Neuronal stem cell (in vitro differentiated cells): ENCODE measurements around the gene SCN8A.

Experiments
- DNase-seq: peaks from one replicate; pipeline ENCODE4 v3.0.0-alpha.2; 2013; ENCODE audit warnings: low spot score
- H2AFZ ChIP-seq: one replicate; pipeline ENCODE4 v1.6.1; 2013; ENCODE audit warnings: mild to moderate bottlenecking, low read length, inconsistent platforms
- H2AK5ac ChIP-seq: 2 replicates; pipeline ENCODE4 v1.6.1; 2013; ENCODE audit warnings: low read depth, mild to moderate bottlenecking, inconsistent platforms, low read length, moderate library complexity, mixed read lengths
- H2BK120ac ChIP-seq: 2 replicates; pipeline ENCODE4 v1.6.1; 2013; ENCODE audit warnings: low read depth, mild to moderate bottlenecking, inconsistent platforms, low read length, moderate library complexity, mixed read lengths
- H2BK12ac ChIP-seq: one replicate; pipeline ENCODE4 v1.6.1; 2013; ENCODE audit warnings: low read length, inconsistent platforms
- H2BK15ac ChIP-seq: 2 replicates; pipeline ENCODE4 v1.6.1; 2013; ENCODE audit warnings: mild to moderate bottlenecking, low read length, inconsistent platforms, mixed read lengths
- H2BK5ac ChIP-seq: one replicate; pipeline ENCODE4 v1.6.1; 2013; ENCODE audit warnings: inconsistent platforms, mild to moderate bottlenecking, low read length, moderate library complexity
- H3K14ac ChIP-seq: one replicate; pipeline ENCODE4 v1.6.1; 2013; ENCODE audit warnings: low read length, inconsistent platforms
- H3K18ac ChIP-seq: 2 replicates; pipeline ENCODE4 v1.6.1; 2013; ENCODE audit warnings: low read length, inconsistent platforms
- H3K23ac ChIP-seq: 2 replicates; pipeline ENCODE4 v1.6.1; 2013; ENCODE audit warnings: low read depth, mild to moderate bottlenecking, mixed read lengths, low read length, inconsistent platforms; ENCODE audit not compliant: poor library complexity
- H3K27ac ChIP-seq: replicated peaks from 3 replicates; pipeline ENCODE4 v1.5.1; 2013; ENCODE audit warnings: low read length, inconsistent platforms
- H3K27me3 ChIP-seq, 3 experiments: 2 replicates each; pipeline ENCODE4 v1.6.1; 2013; ENCODE audit warnings: low read length in 3 of 3, mild to moderate bottlenecking in 2 of 3, inconsistent platforms in 1 of 3, low read depth in 1 of 3, mixed read lengths in 1 of 3, moderate library complexity in 1 of 3; ENCODE audit not compliant: control insufficient read depth in 3 of 3, insufficient read depth in 3 of 3
- H3K36me3 ChIP-seq, 2 donors: replicated peaks in 1 of 2; 2 replicates each; pipeline ENCODE4 v1.6.1; 2013; ENCODE audit warnings: low read length in 2 of 2; ENCODE audit not compliant: control insufficient read depth in 2 of 2, insufficient read depth in 2 of 2
- H3K4ac ChIP-seq: 2 replicates; pipeline ENCODE4 v1.6.1; 2013; ENCODE audit warnings: inconsistent platforms, mild to moderate bottlenecking, low read length, moderate library complexity
- H3K4me1 ChIP-seq, 2 donors: 1 replicate in 1 of 2; 2 replicates in 1 of 2; pipeline ENCODE4 v1.6.1; 2013; ENCODE audit warnings: low read length in 2 of 2, low read depth in 1 of 2; ENCODE audit not compliant: control insufficient read depth in 2 of 2, insufficient read depth in 1 of 2
- H3K4me2 ChIP-seq: one replicate; pipeline ENCODE4 v1.6.1; 2013; ENCODE audit warnings: mild to moderate bottlenecking, low read length, inconsistent platforms; ENCODE audit not compliant: insufficient read depth, poor library complexity, severe bottlenecking
- H3K4me3 ChIP-seq, 2 donors: 2 replicates each; pipeline ENCODE4 v1.5.1; 2013; ENCODE audit warnings: low read length in 2 of 2, mild to moderate bottlenecking in 2 of 2, inconsistent platforms in 1 of 2, moderate library complexity in 1 of 2
- H3K79me1 ChIP-seq: one replicate; pipeline ENCODE4 v1.6.1; 2013; ENCODE audit warnings: low read depth, mild to moderate bottlenecking, inconsistent platforms, low read length, moderate library complexity
- H3K9ac ChIP-seq: one replicate; pipeline ENCODE4 v1.6.1; 2013; ENCODE audit warnings: mild to moderate bottlenecking, low read depth, low read length, inconsistent platforms; ENCODE audit not compliant: poor library complexity
- H3K9me3 ChIP-seq, 2 donors: replicated peaks in 1 of 2; 2 replicates each; pipeline versions ENCODE3 to v1.6.1; 2013; ENCODE audit warnings: low read length in 2 of 2, mild to moderate bottlenecking in 2 of 2, inconsistent platforms in 1 of 2, low read depth in 1 of 2, mixed read lengths in 1 of 2, moderate library complexity in 1 of 2; ENCODE audit not compliant: control insufficient read depth in 2 of 2, insufficient read depth in 1 of 2
- H4K8ac ChIP-seq: one replicate; pipeline ENCODE4 v1.6.1; 2013; ENCODE audit warnings: low read depth, mild to moderate bottlenecking, inconsistent platforms, low read length, moderate library complexity
- H4K91ac ChIP-seq: one replicate; pipeline ENCODE4 v1.6.1; 2013; ENCODE audit warnings: low read length, low read depth, mild to moderate bottlenecking, inconsistent platforms; ENCODE audit not compliant: poor library complexity
- WGBS, 2 donors: extraction: QIAGEN DNeasy Blood & Tissue Kit; methylation state at CpG; one replicate each; pipeline ENCODE4 v1.1.7; 2013; ENCODE audit warnings: missing lambda C conversion rate in 2 of 2, mixed read lengths in 1 of 2; ENCODE audit not compliant: insufficient read length in 2 of 2, insufficient replicate concordance in 1 of 2; ENCODE audit errors: extremely low coverage in 2 of 2; 5-methylcytosine and 5-hydroxymethylcytosine counted together

SCN8A gene

GRCh38 chr12:51683763-51684357 lies 92.8 kb downstream of the SCN8A start:
- no peak for DNase-seq
- no peak overlapping the region for H3K23ac ChIP-seq
- H3K9ac ChIP-seq: no peak overlapping the region
- H2AK5ac ChIP-seq: no peak overlapping the region
- H2BK15ac ChIP-seq: no peak overlapping the region
- no peak overlapping the region for H3K4me3 ChIP-seq
- H3K36me3 ChIP-seq: peaks cover 0 to 10% of the 10 kb centered on the region in 2 donors
- H3K14ac ChIP-seq: no peak overlapping the region
- no peaks in the 10 kb centered on the region for H3K9me3 ChIP-seq
- H2AFZ ChIP-seq: no peak overlapping the region
- H4K8ac ChIP-seq: no peak overlapping the region
- no peaks in the 10 kb centered on the region for H3K79me1 ChIP-seq
- no peak overlapping the region for H4K91ac ChIP-seq
- no peak overlapping the region for H3K4me2 ChIP-seq
- peaks cover 3 to 27% of the 10 kb centered on the region in 2 donors for H3K4me1 ChIP-seq
- no peak overlapping the region for H2BK120ac ChIP-seq
- H2BK5ac ChIP-seq: no peak overlapping the region
- H3K4ac ChIP-seq: no peak overlapping the region
- H3K18ac ChIP-seq: no peak overlapping the region
- no CpG with 5 or more reads among the region's 4 CpGs for WGBS, 2 donors
- no peak overlapping the region for H2BK12ac ChIP-seq
- no peak overlapping the region for H3K27ac ChIP-seq
- no peaks in the 10 kb centered on the region for H3K27me3 ChIP-seq

GRCh38 chr12:51686727-51687126 lies 95.7 kb downstream of the SCN8A start:
- H3K14ac ChIP-seq: no peak overlapping the region
- no peak overlapping the region for H3K4me2 ChIP-seq
- peaks cover 2 to 27% of the 10 kb centered on the region in 2 donors for H3K4me1 ChIP-seq
- no peak overlapping the region for H3K18ac ChIP-seq
- H3K23ac ChIP-seq: no peak overlapping the region
- H4K8ac ChIP-seq: no peak overlapping the region
- no peak overlapping the region for H2AFZ ChIP-seq
- no peak overlapping the region for H2BK5ac ChIP-seq
- H3K4ac ChIP-seq: no peak overlapping the region
- no peak overlapping the region for H3K4me3 ChIP-seq
- no peak overlapping the region for H3K9ac ChIP-seq
- no peak overlapping the region for H2BK15ac ChIP-seq
- H3K27me3 ChIP-seq: no peaks in the 10 kb centered on the region
- H3K79me1 ChIP-seq: no peaks in the 10 kb centered on the region
- no peak overlapping the region for H4K91ac ChIP-seq
- H3K36me3 ChIP-seq: peaks cover 0 to 18% of the 10 kb centered on the region in 2 donors
- no CpG with 5 or more reads among the region's 1 CpG for WGBS, 2 donors
- H3K9me3 ChIP-seq: no peaks in the 10 kb centered on the region
- no peak overlapping the region for H2BK12ac ChIP-seq
- H2AK5ac ChIP-seq: no peak overlapping the region
- DNase-seq: no peak
- H3K27ac ChIP-seq: no peak overlapping the region
- H2BK120ac ChIP-seq: no peak overlapping the region

DNA sequence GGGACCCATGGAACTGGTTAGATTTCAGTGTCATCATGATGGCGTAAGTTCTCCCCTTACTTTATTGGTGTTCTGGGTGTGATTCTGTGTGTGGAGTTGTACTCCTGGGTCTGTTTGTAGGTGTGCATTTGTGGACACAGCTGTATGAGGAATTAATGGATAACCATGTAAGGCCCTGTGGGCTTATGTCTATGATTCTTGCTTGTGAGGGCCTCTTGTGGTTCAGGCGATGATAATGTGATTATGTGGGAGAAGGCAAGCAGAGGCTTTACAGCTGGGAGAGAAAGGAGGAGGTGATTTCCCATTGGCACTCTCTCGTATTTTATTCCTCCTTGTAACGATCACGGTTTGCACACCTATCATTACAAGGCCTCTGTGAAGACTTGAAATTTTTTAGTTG lies 96.1 kb downstream of the SCN8A start:
- peaks cover 2 to 24% of the 10 kb centered on the region in 2 donors for H3K4me1 ChIP-seq
- no peak overlapping the region for H4K91ac ChIP-seq
- H4K8ac ChIP-seq: no peak overlapping the region
- H2BK15ac ChIP-seq: no peak overlapping the region
- no peak for DNase-seq
- no peak overlapping the region for H2BK5ac ChIP-seq
- no CpG with 5 or more reads among the region's 5 CpGs for WGBS, 2 donors
- no peaks in the 10 kb centered on the region for H3K9me3 ChIP-seq
- H3K4me3 ChIP-seq: no peak overlapping the region
- peaks cover 0 to 18% of the 10 kb centered on the region in 2 donors for H3K36me3 ChIP-seq
- H2BK12ac ChIP-seq: no peak overlapping the region
- no peak overlapping the region for H3K23ac ChIP-seq
- no peak overlapping the region for H3K27ac ChIP-seq
- no peak overlapping the region for H3K14ac ChIP-seq
- no peak overlapping the region for H3K4me2 ChIP-seq
- no peak overlapping the region for H3K4ac ChIP-seq
- H3K79me1 ChIP-seq: no peaks in the 10 kb centered on the region
- no peak overlapping the region for H2AFZ ChIP-seq
- no peak overlapping the region for H3K9ac ChIP-seq
- H2BK120ac ChIP-seq: no peak overlapping the region
- no peak overlapping the region for H2AK5ac ChIP-seq
- H3K27me3 ChIP-seq: no peaks in the 10 kb centered on the region
- no peak overlapping the region for H3K18ac ChIP-seq

GRCh38 chr12:51687614-51688013 lies 96.6 kb downstream of the SCN8A start:
- peaks cover 2 to 20% of the 10 kb centered on the region in 2 donors for H3K4me1 ChIP-seq
- H2BK120ac ChIP-seq: no peak overlapping the region
- peaks cover 0 to 18% of the 10 kb centered on the region in 2 donors for H3K36me3 ChIP-seq
- H3K79me1 ChIP-seq: no peaks in the 10 kb centered on the region
- H3K27ac ChIP-seq: no peak overlapping the region
- no peak overlapping the region for H4K8ac ChIP-seq
- no peak overlapping the region for H3K18ac ChIP-seq
- H3K14ac ChIP-seq: no peak overlapping the region
- no peak overlapping the region for H3K23ac ChIP-seq
- H2AFZ ChIP-seq: no peak overlapping the region
- DNase-seq: no peak
- no peak overlapping the region for H2BK12ac ChIP-seq
- no peak overlapping the region for H3K9ac ChIP-seq
- no peak overlapping the region for H4K91ac ChIP-seq
- no peaks in the 10 kb centered on the region for H3K9me3 ChIP-seq
- H2BK5ac ChIP-seq: no peak overlapping the region
- no peak overlapping the region for H2BK15ac ChIP-seq
- no peak overlapping the region for H3K4me3 ChIP-seq
- no peak overlapping the region for H3K4ac ChIP-seq
- WGBS, 2 donors: 100% methylated on average over 1 of the region's 3 CpGs
- H2AK5ac ChIP-seq: no peak overlapping the region
- no peak overlapping the region for H3K4me2 ChIP-seq
- no peaks in the 10 kb centered on the region for H3K27me3 ChIP-seq
